GM18868 (cell line): ENCODE results near the gene C2orf74.
"Not testable (repeated sequence)": the region's sequence is repeated elsewhere in the genome, so short reads cannot be mapped to it uniquely, and the experiment has no call there.

Experiments used
- ATAC-seq: cut with Tn5 transposase; IDR thresholded peaks from one replicate; pipeline ENCODE4 v1.9.1; 2021; ENCODE audit warnings: mild to moderate bottlenecking, moderate library complexity; ENCODE audit not compliant: unreplicated experiment

The C2orf74 gene

DNA sequence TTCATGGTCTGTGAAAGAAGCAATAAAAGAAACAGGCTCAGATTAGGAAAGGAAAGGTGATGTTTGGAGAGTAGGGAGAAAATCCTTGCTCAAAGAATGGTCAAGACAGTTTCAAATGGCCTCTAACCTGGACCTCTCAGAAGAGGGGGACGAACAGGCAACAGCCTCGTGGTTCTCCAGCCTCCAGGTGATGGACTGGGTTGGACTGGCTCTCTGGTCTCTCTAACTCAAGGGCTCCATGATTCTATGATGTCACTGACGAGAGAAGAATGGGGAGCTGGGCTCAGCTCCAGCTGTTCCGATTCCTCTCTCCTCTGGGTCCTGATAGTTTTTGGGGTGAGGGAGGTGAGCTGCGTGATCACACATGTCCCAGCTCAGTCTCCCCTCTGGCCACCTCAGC lies at the start of gene C2orf74:
C2orf74 (plus strand) TSS at position 301 of the 400 bp plus-strand sequence. CDS start 327 bp downstream, outside the sequence.
- ATAC-seq: no peak

DNA sequence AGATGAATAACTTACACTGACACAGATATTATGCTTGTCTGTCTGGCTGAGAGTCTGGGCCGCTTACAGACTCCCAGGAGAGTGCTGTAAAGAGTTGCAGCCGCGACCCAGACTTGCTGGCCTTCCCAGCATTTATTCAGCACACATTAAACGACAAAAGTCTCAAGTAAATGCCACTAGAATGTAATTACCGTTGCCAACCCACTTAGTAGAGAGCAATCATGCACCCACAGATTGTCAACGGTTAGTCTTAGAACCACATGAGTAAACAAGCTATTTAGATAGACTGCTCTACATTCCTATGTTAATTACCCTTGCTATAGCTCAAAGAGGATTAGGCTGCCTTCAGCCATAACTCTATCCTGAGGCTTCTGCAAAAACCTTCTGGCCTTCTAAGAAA lies 47.8 kb upstream of the C2orf74 start:
- no peak for ATAC-seq

DNA sequence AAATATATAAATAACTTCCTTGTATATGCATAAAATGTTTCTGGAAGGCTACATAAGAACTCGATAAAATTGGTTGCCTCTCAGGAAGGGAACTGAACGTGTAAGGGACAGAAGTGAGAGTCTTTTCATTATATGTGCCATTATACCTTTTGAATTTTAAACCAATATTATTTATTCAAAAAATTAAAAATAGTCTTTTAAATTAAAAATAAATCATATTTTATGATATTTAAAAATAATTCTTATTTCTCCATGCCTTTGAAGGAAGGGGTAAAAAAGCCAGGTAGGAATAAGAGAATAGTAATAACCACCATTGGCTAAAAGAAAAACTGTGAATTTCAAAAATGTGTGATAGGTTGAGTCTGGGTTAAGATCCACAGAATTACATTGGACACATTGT lies 45.7 kb upstream of the C2orf74 start:
- ATAC-seq: no peak

GRCh38 chr2:61117534-61117933 lies 44.5 kb upstream of the C2orf74 start:
- ATAC-seq: no peak

GRCh38 chr2:61125123-61125710 lies 36.8 kb upstream of the C2orf74 start:
- peak; percentile 58 for ATAC-seq

DNA sequence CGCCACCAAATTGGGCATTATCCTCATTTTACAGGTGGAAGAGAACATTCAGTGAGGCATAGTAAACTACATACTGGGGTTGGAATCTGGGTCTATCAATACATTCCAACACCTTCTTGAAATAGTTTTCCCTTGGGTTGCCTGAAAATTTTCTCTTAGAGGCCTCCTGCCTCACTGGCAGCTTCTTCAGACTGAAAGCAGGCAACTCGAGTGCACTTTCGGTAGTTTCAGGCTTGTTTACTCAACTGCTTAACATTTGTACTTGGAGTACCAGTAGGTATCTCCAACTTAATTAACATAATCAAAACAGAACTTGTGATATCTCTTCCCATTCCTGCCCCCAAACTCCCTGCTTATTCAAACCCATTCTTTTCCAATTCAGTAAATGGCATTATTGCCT lies 36.2 kb upstream of the C2orf74 start:
- no peak for ATAC-seq

DNA sequence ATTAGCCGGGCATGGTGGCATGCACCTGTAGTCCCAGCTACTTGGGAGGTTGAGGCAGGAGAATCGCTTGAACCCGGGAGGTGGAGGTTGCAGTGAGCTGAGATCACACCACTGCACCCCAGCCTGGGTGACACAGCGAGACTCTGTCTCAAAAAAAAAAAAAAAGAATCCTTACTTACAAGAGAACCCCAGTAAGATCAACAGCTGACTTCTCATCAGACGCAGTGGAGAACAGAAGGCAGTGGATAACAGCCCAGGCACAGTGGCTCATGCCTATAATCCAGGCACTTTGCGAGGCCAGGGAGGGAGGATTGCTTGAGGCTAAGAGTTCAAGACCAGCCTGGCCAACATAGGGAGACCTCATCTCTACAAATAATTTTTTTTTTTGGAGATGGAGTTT lies 33.9 kb upstream of the C2orf74 start:
- ATAC-seq: not testable (repeated sequence)

DNA sequence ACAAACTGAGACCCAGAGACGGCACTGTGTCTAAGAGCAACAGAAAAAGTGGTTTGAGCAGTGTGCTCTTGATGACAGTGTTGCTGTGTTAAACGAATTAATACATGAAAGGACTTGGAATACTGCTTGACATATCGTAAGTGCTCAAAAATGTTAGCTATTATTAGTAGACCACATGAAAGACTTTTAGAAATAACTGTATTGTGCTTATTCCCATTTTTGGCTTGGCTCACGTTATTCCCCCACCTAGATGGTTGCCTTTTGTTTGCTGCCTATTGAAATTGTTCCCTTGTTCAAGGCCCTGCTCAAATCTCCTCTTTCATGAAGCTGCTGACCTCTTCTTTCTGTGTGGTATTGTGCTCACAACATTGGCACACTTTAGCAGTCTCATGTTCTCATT lies 27.8 kb upstream of the C2orf74 start:
- no peak for ATAC-seq

DNA sequence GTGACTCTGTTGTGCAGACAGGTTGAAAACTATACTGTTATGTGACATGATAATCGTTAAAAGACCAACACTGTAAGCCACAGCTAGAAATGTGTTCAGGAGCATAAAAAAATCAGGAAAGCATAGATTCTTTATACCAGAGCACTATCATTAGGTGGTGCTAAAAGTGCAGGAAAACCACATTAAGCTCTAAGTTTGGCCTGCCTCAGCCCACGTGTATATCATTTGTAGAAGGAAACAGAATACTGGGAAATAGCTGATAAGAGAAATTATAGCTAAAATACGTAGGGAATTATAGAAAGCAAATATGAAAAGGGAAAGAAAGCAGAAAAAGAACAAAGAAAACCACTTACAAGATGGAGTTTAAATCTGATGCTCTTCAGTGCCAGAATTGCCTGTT lies 26.5 kb upstream of the C2orf74 start:
- ATAC-seq: no peak

GRCh38 chr2:61138859-61139258 lies 23.1 kb upstream of the C2orf74 start:
- no peak for ATAC-seq

GRCh38 chr2:61141151-61141550 lies 20.8 kb upstream of the C2orf74 start:
- ATAC-seq: no peak

- peak; percentile 96 for ATAC-seq
These were observed 17.2 kb upstream of the C2orf74 start for GRCh38 chr2:61144697-61145268.

DNA sequence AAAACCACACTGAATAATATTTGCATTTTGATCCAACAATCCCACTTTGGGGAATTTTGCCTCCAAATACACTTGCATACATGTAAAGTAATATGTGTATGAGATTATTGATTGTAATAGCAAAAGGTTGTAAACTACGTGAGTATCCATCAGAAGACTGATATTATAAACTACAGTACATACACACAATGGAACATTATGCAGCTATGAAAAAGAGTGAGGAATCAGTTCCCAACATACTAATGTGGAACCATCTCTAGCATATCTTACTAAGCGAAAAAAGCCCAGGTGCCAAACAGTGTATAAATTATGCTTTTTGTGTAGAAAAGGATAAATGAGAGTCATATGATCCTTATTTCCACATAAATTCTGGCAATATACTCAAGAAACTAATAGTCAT lies 16.0 kb upstream of the C2orf74 start:
- ATAC-seq: no peak

DNA sequence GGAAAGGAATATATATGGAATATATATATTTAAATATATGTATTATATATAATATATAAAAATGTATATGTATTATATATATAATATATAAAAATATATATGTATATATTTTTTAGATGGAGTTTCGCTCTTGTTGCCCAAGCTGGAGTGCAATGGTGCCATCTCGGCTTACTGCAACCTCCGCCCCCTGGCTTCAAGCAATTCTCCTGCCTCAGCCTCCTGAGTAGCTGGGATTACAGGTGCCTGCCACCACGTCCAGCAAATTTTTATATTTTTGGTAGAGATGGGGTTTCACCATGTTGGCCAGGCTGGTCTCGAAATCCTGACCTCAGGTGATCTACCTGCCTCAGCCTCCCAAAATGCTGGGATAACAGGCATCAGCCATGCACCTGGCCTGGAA lies 13.9 kb upstream of the C2orf74 start:
- ATAC-seq: not testable (repeated sequence)

- no peak for ATAC-seq
These were observed 12.9 kb upstream of the C2orf74 start for GRCh38 chr2:61149074-61149473.

DNA sequence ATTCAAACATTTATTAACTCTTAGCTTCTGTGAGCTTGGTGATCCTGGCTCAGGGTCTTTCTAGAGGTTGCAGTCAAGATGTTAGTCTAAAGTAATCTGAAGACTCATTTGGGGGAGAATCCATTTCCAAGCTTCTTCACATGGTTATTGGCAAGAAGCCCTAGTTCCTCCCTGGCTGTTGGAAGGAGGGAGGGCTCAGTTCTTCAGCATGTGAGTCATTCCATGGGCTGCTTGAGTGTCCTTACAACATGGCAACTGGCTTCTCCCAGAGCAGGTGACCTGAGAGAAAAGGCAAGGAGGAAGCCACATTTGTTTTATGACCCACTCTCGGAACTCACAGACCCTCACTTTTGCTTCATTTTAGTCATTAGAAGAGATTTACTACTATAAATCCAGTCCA lies 10.6 kb upstream of the C2orf74 start:
- no peak for ATAC-seq

- no peak for ATAC-seq
These were observed 4.5 kb upstream of the C2orf74 start for GRCh38 chr2:61157371-61158003.

GRCh38 chr2:61158356-61158955 lies 3.5 kb upstream of the C2orf74 start:
- no peak for ATAC-seq

DNA sequence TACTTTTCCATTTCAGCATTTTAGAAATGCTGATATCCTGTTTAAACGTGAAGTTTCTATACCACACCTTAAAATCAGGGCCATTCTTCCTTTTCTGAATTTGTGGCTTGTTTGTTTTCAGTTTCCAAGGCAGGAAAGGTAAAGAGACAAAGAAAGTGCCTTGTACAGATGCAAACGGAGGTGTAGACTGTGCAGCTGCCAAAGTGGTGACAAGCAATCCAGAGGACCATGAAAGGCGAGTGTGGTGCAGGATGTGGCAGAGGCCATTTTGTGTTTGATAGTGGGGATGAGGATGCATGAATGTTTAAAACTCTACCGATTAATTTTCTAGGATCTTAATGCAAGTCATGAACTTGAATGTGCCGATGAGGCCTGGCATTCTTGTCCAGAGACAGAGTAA lies 733 bp downstream of the C2orf74 start:
- ATAC-seq: no peak

- not testable (repeated sequence) for ATAC-seq
These were observed 3.1 kb downstream of the C2orf74 start for GRCh38 chr2:61165082-61165481.

DNA sequence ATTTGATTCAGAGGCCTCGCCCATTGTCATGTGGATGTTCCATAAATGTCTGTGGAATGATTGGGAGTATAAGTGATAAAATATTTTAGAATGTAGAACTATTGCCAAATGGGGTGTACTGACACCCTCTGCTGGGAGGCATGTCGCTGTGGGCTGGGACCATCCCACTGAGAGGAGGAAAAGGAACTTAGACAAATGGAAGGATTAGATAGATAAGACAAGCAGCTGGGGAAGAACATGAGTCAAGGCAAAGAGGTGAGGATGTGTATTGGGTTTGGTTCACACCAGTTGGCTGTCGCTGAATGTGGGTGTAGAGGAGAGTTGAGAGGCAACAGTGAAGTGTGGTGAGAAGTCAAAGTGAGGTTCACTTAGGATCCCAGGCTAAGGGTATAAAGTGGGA lies 4.0 kb downstream of the C2orf74 start:
- ATAC-seq: no peak

GRCh38 chr2:61167579-61167978 lies 5.6 kb downstream of the C2orf74 start:
- no peak for ATAC-seq
